ENCODE measurements around the gene RTN4RL1.

DNA sequence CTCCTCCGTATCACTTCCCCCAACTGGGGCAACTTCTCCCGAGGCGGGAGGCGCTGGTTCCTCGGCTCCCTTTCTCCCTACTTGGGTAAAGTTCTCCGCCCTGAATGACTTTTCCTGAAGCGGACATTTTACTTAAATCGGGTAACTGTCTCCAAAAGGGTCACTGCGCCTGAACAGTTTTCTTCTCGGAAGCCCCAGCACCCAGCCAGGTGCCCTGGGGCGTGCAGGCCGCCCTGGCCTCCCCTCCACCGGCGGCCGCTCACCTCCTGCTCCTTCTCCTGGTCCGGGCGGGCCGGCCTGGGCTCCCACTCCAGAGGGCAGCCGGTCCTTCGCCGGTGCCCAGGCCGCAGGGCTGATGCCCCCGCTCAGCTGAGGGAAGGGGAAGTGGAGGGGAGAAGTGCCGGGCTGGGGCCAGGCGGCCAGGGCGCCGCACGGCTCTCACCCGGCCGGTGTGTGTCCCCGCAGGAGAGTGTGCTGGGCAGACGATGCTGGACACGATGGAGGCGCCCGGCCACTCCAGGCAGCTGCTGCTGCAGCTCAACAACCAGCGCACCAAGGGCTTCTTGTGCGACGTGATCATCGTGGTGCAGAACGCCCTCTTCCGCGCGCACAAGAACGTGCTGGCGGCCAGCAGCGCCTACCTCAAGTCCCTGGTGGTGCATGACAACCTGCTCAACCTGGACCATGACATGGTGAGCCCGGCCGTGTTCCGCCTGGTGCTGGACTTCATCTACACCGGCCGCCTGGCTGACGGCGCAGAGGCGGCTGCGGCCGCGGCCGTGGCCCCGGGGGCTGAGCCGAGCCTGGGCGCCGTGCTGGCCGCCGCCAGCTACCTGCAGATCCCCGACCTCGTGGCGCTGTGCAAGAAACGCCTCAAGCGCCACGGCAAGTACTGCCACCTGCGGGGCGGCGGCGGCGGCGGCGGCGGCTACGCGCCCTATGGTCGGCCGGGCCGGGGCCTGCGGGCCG is 31.4 kb upstream of the RTN4RL1 start:
- TF ChIP-seq KAT2B (IDR thresholded peaks at IDR 0.05; ENCODE audit: low read depth, low read length) (no peak), ZKSCAN1 (IDR thresholded peaks at IDR 0.05; ENCODE audit: low read depth, low read length) (no peak)
- TF ChIP-seq, protein P1, sequence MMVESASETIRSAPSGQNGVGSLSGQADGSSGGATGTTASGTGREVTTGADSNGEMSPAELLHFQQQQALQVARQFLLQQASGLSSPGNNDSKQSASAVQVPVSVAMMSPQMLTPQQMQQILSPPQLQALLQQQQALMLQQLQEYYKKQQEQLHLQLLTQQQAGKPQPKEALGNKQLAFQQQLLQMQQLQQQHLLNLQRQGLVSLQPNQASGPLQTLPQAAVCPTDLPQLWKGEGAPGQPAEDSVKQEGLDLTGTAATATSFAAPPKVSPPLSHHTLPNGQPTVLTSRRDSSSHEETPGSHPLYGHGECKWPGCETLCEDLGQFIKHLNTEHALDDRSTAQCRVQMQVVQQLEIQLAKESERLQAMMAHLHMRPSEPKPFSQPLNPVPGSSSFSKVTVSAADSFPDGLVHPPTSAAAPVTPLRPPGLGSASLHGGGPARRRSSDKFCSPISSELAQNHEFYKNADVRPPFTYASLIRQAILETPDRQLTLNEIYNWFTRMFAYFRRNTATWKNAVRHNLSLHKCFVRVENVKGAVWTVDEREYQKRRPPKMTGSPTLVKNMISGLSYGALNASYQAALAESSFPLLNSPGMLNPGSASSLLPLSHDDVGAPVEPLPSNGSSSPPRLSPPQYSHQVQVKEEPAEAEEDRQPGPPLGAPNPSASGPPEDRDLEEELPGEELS (CRISPR knock-in tag; IDR thresholded peaks at IDR 0.05; ENCODE audit: borderline replicate concordance): no peak
